Neural progenitor cell (in vitro differentiated cells): ENCODE results near the gene JMJD7. TPM values are rescaled to one million over a fixed set of nuclear protein-coding genes. Genes with fewer than 3 reads are reported as not detected.

Source experiments
- DNase-seq: peaks from one replicate; pipeline ENCODE4 v3.0.0-alpha.2; 2016; ENCODE audit warnings: low spot score
- H2AFZ ChIP-seq: fragments of 200-600 bp; sonication (generic); replicated peaks from 2 replicates; pipeline ENCODE4 v1.6.1; 2016; ENCODE audit warnings: antibody characterized with exemption
- H3F3A ChIP-seq: fragments of 200-600 bp; sonication (generic); 2 replicates; pipeline ENCODE4 v1.6.1; 2016; ENCODE audit warnings: antibody characterized with exemption, low read depth
- H3K27ac ChIP-seq: fragments of 200-600 bp; sonication (generic); 2 replicates; pipeline ENCODE4 v1.5.1; 2016; ENCODE audit warnings: mild to moderate bottlenecking
- H3K27me3 ChIP-seq: fragments of 200-600 bp; sonication (generic); 2 replicates; pipeline ENCODE4 v1.6.1; 2016; ENCODE audit warnings: mild to moderate bottlenecking, moderate library complexity
- H3K36me3 ChIP-seq: fragments of 200-600 bp; sonication (generic); 2 replicates; pipeline ENCODE4 v1.5.1; 2016
- H3K4me1 ChIP-seq: fragments of 200-600 bp; sonication (generic); 2 replicates; pipeline ENCODE4 v1.6.1; 2016; ENCODE audit warnings: mixed run types
- H3K4me2 ChIP-seq: fragments of 200-600 bp; sonication (generic); 2 replicates; pipeline ENCODE4 v1.6.1; 2016
- H3K4me3 ChIP-seq: fragments of 200-600 bp; sonication (generic); 2 replicates; pipeline ENCODE4 v1.5.1; 2016
- H3K79me2 ChIP-seq: fragments of 200-600 bp; sonication (generic); 2 replicates; pipeline ENCODE4 v1.6.1; 2016; ENCODE audit warnings: low read depth
- H3K9ac ChIP-seq: fragments of 200-600 bp; sonication (generic); 2 replicates; pipeline ENCODE4 v1.6.1; 2016
- H3K9me3 ChIP-seq: fragments of 200-600 bp; sonication (generic); 2 replicates; pipeline ENCODE4 v1.5.1; 2016; ENCODE audit warnings: low read depth
- H4K20me1 ChIP-seq: fragments of 200-600 bp; sonication (generic); 2 replicates; pipeline ENCODE4 v1.6.1; 2016; ENCODE audit warnings: low read depth
- H3K27ac Mint-ChIP-seq: 3 replicates; pipeline ENCODE4 v1.8.0; 2021; ENCODE audit warnings: mixed read lengths
- H3K27me3 Mint-ChIP-seq: 2 replicates; pipeline ENCODE4 v1.8.0; 2022; ENCODE audit warnings: low read depth, mild to moderate bottlenecking, inconsistent platforms, moderate library complexity, mixed read lengths; ENCODE audit not compliant: insufficient read depth
- H3K36me3 Mint-ChIP-seq: 3 replicates; pipeline ENCODE4 v1.8.0; 2021; ENCODE audit warnings: mixed read lengths
- H3K4me1 Mint-ChIP-seq: 3 replicates; pipeline ENCODE4 v1.8.0; 2021; ENCODE audit warnings: mixed read lengths
- H3K4me3 Mint-ChIP-seq: 3 replicates; pipeline ENCODE4 v1.8.0; 2021; ENCODE audit warnings: mild to moderate bottlenecking, moderate library complexity, mixed read lengths
- H3K9me3 Mint-ChIP-seq: 3 replicates; pipeline ENCODE4 v1.8.0; 2020; ENCODE audit warnings: mixed read lengths
- CTCF ChIP-seq: fragments of 200-600 bp; sonication (generic); IDR thresholded peaks from 2 replicates; pipeline ENCODE4 v1.5.1; 2017; ENCODE audit warnings: antibody characterized with exemption, mild to moderate bottlenecking
- EZH2 ChIP-seq: fragments of 200-600 bp; sonication (generic); IDR thresholded peaks from 2 replicates; pipeline ENCODE4 v1.6.1; 2017; ENCODE audit warnings: antibody characterized with exemption, mild to moderate bottlenecking, moderate library complexity
- EZH2phosphoT487 ChIP-seq: fragments of 200-600 bp; sonication (generic); IDR thresholded peaks from 2 replicates; pipeline ENCODE4 v1.6.1; 2017; ENCODE audit warnings: antibody characterized with exemption
- total RNA-seq: library from RNA; depleted of rRNA; stranded (reverse); fragments of >200 nt; gene quantifications from 2 replicates; pipeline ENCODE4 v1.2.3, GENCODE V29; 2015; ENCODE audit warnings: low replicate concordance

The JMJD7 gene
- total RNA-seq, 1 donor from 2014 or later = 13.4 TPM

GRCh38 chr15:41832875-41833274, 5.0 kb downstream of the JMJD7 start:
- Histone ChIP-seq H3K9ac (no peak overlapping the region), H3F3A (no peaks in the 10 kb centered on the region), H3K27ac (no peak overlapping the region), H3K79me2 (peaks cover 8% of the 10 kb centered on the region), H3K36me3 (no peaks in the 10 kb centered on the region), H3K4me3 (no peak overlapping the region), H3K4me2 (no peak overlapping the region), H3K27me3 (no peaks in the 10 kb centered on the region), H4K20me1 (no peaks in the 10 kb centered on the region), H3K4me1 (no peaks in the 10 kb centered on the region), H3K9me3 (no peaks in the 10 kb centered on the region), H2AFZ (no peak overlapping the region)
- H3K36me3 Mint-ChIP-seq = peaks cover 13% of the 10 kb centered on the region
- TF ChIP-seq EZH2phosphoT487 (no peak), CTCF (no peak), EZH2 (no peak)
- H3K27ac Mint-ChIP-seq = peak overlapping the region; percentile 76
- no peak for DNase-seq
- peaks cover 9% of the 10 kb centered on the region for H3K27me3 Mint-ChIP-seq
- no peaks in the 10 kb centered on the region for H3K9me3 Mint-ChIP-seq
- peaks cover 11% of the 10 kb centered on the region for H3K4me1 Mint-ChIP-seq
- no peak overlapping the region for H3K4me3 Mint-ChIP-seq

GRCh38 chr15:41834096-41834495, 6.2 kb downstream of the JMJD7 start:
- Histone ChIP-seq H3K27ac (no peak overlapping the region), H3F3A (no peaks in the 10 kb centered on the region), H3K36me3 (no peaks in the 10 kb centered on the region), H3K9ac (no peak overlapping the region), H3K79me2 (peaks cover 2% of the 10 kb centered on the region), H3K4me3 (no peak overlapping the region), H2AFZ (no peak overlapping the region), H4K20me1 (no peaks in the 10 kb centered on the region), H3K4me2 (no peak overlapping the region), H3K4me1 (no peaks in the 10 kb centered on the region), H3K27me3 (no peaks in the 10 kb centered on the region), H3K9me3 (no peaks in the 10 kb centered on the region)
- TF ChIP-seq EZH2phosphoT487 = no peak
- no peak for TF ChIP-seq CTCF
- no peak for TF ChIP-seq EZH2
- Mint-ChIP-seq H3K4me3 (no peak overlapping the region), H3K27ac (no peak overlapping the region), H3K36me3 (peaks cover 13% of the 10 kb centered on the region), H3K9me3 (no peaks in the 10 kb centered on the region), H3K27me3 (peaks cover 6% of the 10 kb centered on the region), H3K4me1 (peaks cover 4% of the 10 kb centered on the region)
- DNase-seq = no peak

GRCh38 chr15:41836073-41836472, 8.2 kb downstream of the JMJD7 start:
- no peak overlapping the region for H3K9ac ChIP-seq
- TF ChIP-seq CTCF = no peak
- no peak for TF ChIP-seq EZH2phosphoT487
- no peak for TF ChIP-seq EZH2
- H4K20me1 ChIP-seq = no peaks in the 10 kb centered on the region
- no peaks in the 10 kb centered on the region for H3K79me2 ChIP-seq
- no peak overlapping the region for H3K4me2 ChIP-seq
- no peaks in the 10 kb centered on the region for H3K27me3 ChIP-seq
- no peaks in the 10 kb centered on the region for H3F3A ChIP-seq
- H3K4me1 ChIP-seq = no peaks in the 10 kb centered on the region
- H3K36me3 ChIP-seq = no peaks in the 10 kb centered on the region
- Mint-ChIP-seq H3K9me3 (no peaks in the 10 kb centered on the region), H3K27me3 (peaks cover 6% of the 10 kb centered on the region), H3K4me1 (no peaks in the 10 kb centered on the region), H3K36me3 (peaks cover 11% of the 10 kb centered on the region), H3K4me3 (no peak overlapping the region), H3K27ac (no peak overlapping the region)
- no peak overlapping the region for H3K27ac ChIP-seq
- DNase-seq = no peak
- no peak overlapping the region for H2AFZ ChIP-seq
- no peak overlapping the region for H3K4me3 ChIP-seq
- H3K9me3 ChIP-seq = no peaks in the 10 kb centered on the region
